Transverse colon (tissue), 4 donors: ENCODE results near the gene FOS.

ENCODE experiments used
- CTCF ChIP-seq, 5 experiments: fragments of 200-600 bp in 3 of 5; fragments of 450-650 bp in 2 of 5; sonication (generic) in 3 of 5; IDR thresholded peaks; 1 replicate in 2 of 5; 2 replicates in 3 of 5; pipeline ENCODE4 v1.5.1; 2016 to 2017; ENCODE audit warnings: antibody characterized with exemption in 5 of 5, inconsistent platforms in 3 of 5, mild to moderate bottlenecking in 2 of 5, moderate library complexity in 1 of 5
- EP300 ChIP-seq: sonication (generic); formaldehyde crosslinking; IDR thresholded peaks from one replicate; pipeline ENCODE4 v1.6.1; 2017; ENCODE audit warnings: antibody characterized with exemption, low read depth
- POLR2A ChIP-seq: fragments of 450-650 bp; IDR thresholded peaks from one replicate; pipeline ENCODE4 v1.6.1; 2016; ENCODE audit warnings: antibody characterized with exemption, mild to moderate bottlenecking, moderate library complexity
- POLR2AphosphoS5 ChIP-seq, 3 donors: sonication (generic); formaldehyde crosslinking; IDR thresholded peaks; one replicate each; pipeline ENCODE4 v1.6.1; 2016; ENCODE audit warnings: antibody characterized with exemption in 3 of 3

DNA sequence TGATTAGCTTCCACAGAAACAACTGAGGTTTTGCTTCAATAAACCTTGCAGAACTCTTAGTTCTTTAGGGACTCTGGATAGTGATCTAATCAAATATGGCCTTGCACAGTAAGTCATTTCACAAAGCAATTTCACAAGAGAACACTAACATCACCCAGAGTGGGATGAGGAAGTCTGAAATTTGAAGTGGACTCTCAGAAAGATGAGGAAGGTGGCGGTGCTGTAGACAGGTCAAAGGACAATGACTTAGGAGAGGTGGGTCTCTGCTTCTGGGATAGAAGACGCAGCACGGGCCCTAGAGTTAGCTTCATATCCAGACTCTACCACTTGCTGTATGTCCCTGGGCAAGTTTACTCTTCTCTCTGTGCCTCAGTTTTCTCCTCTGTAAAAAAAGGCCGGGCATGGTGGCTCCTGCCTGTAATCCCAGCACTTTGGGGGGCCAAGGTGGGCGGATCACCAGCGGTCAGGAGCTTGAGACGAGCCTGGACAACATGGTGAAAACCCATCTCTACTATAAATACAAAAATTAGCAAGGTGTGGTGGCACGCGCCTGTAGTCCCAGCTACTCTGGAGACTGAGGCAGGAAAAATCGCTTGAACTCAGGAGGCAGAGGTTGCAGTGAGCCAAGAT, 18.9 kb downstream of the FOS start:
- TF ChIP-seq CTCF (IDR thresholded peaks at IDR 0.05) (no peak), POLR2AphosphoS5 (IDR thresholded peaks at IDR 0.05) (no peak), POLR2A (no peak), EP300 (no peak)
